IMR-90 (cell line): ENCODE measurements around the gene MT1X.

Experiments used
- CEBPB ChIP-seq: IDR thresholded peaks from 2 replicates; pipeline ENCODE4 v1.6.1; 2012; ENCODE audit warnings: low read depth, low read length, improper control_type of control experiment
- MAFK ChIP-seq: IDR thresholded peaks from 2 replicates; pipeline ENCODE4 v1.6.1; 2012; ENCODE audit warnings: low read depth, low read length, improper control_type of control experiment
- NFE2L2 ChIP-seq: fragments of 150-350 bp; IDR thresholded peaks from 2 replicates; pipeline ENCODE4 v1.6.1; 2016; ENCODE audit warnings: low read depth, mild to moderate bottlenecking, low read length
- POLR2A ChIP-seq: IDR thresholded peaks from 2 replicates; pipeline ENCODE4 v1.6.1; 2012; ENCODE audit warnings: mild to moderate bottlenecking, low read depth, low read length
- RFX5 ChIP-seq: IDR thresholded peaks from 2 replicates; pipeline ENCODE4 v1.8.0; 2012; ENCODE audit warnings: low read depth, mild to moderate bottlenecking, low read length, moderate library complexity
- TF ChIP-seq, protein P1 (sequence below): conservative IDR thresholded peaks from 2 replicates; pipeline ENCODE4 v1.5.1; 2012; ENCODE audit warnings: mild to moderate bottlenecking, low read depth, low read length, improper control_type of control experiment
- TF ChIP-seq, protein P2 (sequence below): fragments of 150-350 bp; IDR thresholded peaks from 2 replicates; pipeline ENCODE4 v1.6.1; 2017; ENCODE audit warnings: mild to moderate bottlenecking, antibody characterized with exemption, low read length, low read depth

DNA sequence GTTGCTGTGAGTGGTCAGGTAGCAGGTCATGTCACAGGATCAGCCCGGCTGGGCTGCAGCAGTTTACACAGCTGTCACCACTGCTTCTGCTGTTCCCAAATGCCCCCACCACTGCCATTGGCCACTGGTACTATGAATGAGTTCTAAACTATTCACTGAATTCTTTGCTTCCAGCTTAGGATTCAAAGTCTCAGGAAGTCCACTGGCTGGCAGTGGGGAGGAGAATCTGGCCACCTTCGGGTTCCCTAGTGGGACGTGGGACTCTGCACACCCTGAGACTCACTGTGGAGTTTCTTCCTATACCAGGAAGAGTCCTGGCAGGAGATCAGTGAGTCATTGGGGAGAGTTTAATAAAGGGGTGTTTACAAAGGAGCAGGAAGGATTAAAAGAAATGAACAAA is 6.9 kb downstream of the MT1X start:
- TF ChIP-seq NFE2L2 (no peak), RFX5 (no peak), POLR2A (no peak), MAFK (no peak), CEBPB (no peak)
- TF ChIP-seq, protein P1, sequence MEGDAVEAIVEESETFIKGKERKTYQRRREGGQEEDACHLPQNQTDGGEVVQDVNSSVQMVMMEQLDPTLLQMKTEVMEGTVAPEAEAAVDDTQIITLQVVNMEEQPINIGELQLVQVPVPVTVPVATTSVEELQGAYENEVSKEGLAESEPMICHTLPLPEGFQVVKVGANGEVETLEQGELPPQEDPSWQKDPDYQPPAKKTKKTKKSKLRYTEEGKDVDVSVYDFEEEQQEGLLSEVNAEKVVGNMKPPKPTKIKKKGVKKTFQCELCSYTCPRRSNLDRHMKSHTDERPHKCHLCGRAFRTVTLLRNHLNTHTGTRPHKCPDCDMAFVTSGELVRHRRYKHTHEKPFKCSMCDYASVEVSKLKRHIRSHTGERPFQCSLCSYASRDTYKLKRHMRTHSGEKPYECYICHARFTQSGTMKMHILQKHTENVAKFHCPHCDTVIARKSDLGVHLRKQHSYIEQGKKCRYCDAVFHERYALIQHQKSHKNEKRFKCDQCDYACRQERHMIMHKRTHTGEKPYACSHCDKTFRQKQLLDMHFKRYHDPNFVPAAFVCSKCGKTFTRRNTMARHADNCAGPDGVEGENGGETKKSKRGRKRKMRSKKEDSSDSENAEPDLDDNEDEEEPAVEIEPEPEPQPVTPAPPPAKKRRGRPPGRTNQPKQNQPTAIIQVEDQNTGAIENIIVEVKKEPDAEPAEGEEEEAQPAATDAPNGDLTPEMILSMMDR, result no peak
- TF ChIP-seq, protein P2, sequence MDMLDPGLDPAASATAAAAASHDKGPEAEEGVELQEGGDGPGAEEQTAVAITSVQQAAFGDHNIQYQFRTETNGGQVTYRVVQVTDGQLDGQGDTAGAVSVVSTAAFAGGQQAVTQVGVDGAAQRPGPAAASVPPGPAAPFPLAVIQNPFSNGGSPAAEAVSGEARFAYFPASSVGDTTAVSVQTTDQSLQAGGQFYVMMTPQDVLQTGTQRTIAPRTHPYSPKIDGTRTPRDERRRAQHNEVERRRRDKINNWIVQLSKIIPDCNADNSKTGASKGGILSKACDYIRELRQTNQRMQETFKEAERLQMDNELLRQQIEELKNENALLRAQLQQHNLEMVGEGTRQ, result no peak
